IPS-15b (cell line): ENCODE results near the gene TSNAX.
"Not testable (repeated sequence)": the region's sequence is repeated elsewhere in the genome, so short reads cannot be mapped to it uniquely, and the experiment has no call there.

ENCODE experiments used
- H3K27me3 ChIP-seq: one replicate; pipeline ENCODE4 v1.6.1; 2013; ENCODE audit warnings: low read length; ENCODE audit not compliant: control insufficient read depth, insufficient read depth
- H3K36me3 ChIP-seq: one replicate; pipeline ENCODE4 v1.6.1; 2013; ENCODE audit warnings: low read length; ENCODE audit not compliant: control insufficient read depth, insufficient read depth
- H3K4me1 ChIP-seq: one replicate; pipeline ENCODE4 v1.6.1; 2013; ENCODE audit warnings: mild to moderate bottlenecking, low read length; ENCODE audit not compliant: control insufficient read depth, insufficient read depth
- H3K4me3 ChIP-seq: one replicate; pipeline ENCODE4 v1.5.1; 2013; ENCODE audit warnings: low read depth, low read length
- H3K9ac ChIP-seq: one replicate; pipeline ENCODE4 v1.6.1; 2013; ENCODE audit warnings: low read depth, mild to moderate bottlenecking, low read length
- H3K9me3 ChIP-seq: one replicate; pipeline ENCODE4 v1.6.1; 2013; ENCODE audit warnings: mild to moderate bottlenecking, low read length; ENCODE audit not compliant: control insufficient read depth, insufficient read depth

TSNAX gene

GRCh38 chr1:231593264-231593663 lies 64.8 kb downstream of the TSNAX start:
- not testable (repeated sequence) for H3K4me3 ChIP-seq, H3K4me1 ChIP-seq, H3K36me3 ChIP-seq, H3K9me3 ChIP-seq, H3K9ac ChIP-seq, H3K27me3 ChIP-seq

GRCh38 chr1:231594123-231594522 lies 65.7 kb downstream of the TSNAX start:
- no peaks in the 10 kb centered on the region for H3K27me3 ChIP-seq
- no peaks in the 10 kb centered on the region for H3K9me3 ChIP-seq
- H3K4me3 ChIP-seq, result no peak overlapping the region
- H3K4me1 ChIP-seq, result no peaks in the 10 kb centered on the region
- no peaks in the 10 kb centered on the region for H3K36me3 ChIP-seq
- no peak overlapping the region for H3K9ac ChIP-seq

GRCh38 chr1:231594749-231595148 lies 66.3 kb downstream of the TSNAX start:
- Histone ChIP-seq H3K4me3 (no peak overlapping the region), H3K4me1 (no peaks in the 10 kb centered on the region), H3K36me3 (no peaks in the 10 kb centered on the region), H3K27me3 (no peaks in the 10 kb centered on the region), H3K9me3 (no peaks in the 10 kb centered on the region), H3K9ac (no peak overlapping the region)

- no peaks in the 10 kb centered on the region for H3K27me3 ChIP-seq
- H3K9ac ChIP-seq, result no peak overlapping the region
- H3K9me3 ChIP-seq, result no peaks in the 10 kb centered on the region
Observed at GRCh38 chr1:231596337-231596791, 67.9 kb downstream of the TSNAX start.

GRCh38 chr1:231597971-231598370 lies 69.5 kb downstream of the TSNAX start:
- no peaks in the 10 kb centered on the region for H3K4me1 ChIP-seq
- H3K9ac ChIP-seq, result no peak overlapping the region
- H3K36me3 ChIP-seq, result no peaks in the 10 kb centered on the region
- H3K27me3 ChIP-seq, result no peaks in the 10 kb centered on the region
- no peak overlapping the region for H3K4me3 ChIP-seq
- no peaks in the 10 kb centered on the region for H3K9me3 ChIP-seq

More at GRCh38 chr1:231596337-231596791, 67.9 kb downstream of the TSNAX start:
- H3K36me3 ChIP-seq, result no peaks in the 10 kb centered on the region
- H3K4me1 ChIP-seq, result no peaks in the 10 kb centered on the region
- H3K4me3 ChIP-seq, result no peak overlapping the region

- Histone ChIP-seq H3K4me3 (no peak overlapping the region), H3K27me3 (no peaks in the 10 kb centered on the region), H3K36me3 (no peaks in the 10 kb centered on the region), H3K4me1 (no peaks in the 10 kb centered on the region), H3K9me3 (no peaks in the 10 kb centered on the region), H3K9ac (no peak overlapping the region)
Observed at GRCh38 chr1:231600458-231600976, 72.0 kb downstream of the TSNAX start.

GRCh38 chr1:231601824-231602672 lies 73.6 kb downstream of the TSNAX start:
- no peaks in the 10 kb centered on the region for H3K4me1 ChIP-seq
- H3K36me3 ChIP-seq, result no peaks in the 10 kb centered on the region
- no peaks in the 10 kb centered on the region for H3K9me3 ChIP-seq
- H3K9ac ChIP-seq, result no peak overlapping the region
- no peaks in the 10 kb centered on the region for H3K27me3 ChIP-seq
- no peak overlapping the region for H3K4me3 ChIP-seq

- no peak overlapping the region for H3K9ac ChIP-seq
- no peak overlapping the region for H3K4me3 ChIP-seq
- H3K36me3 ChIP-seq, result no peaks in the 10 kb centered on the region
- no peaks in the 10 kb centered on the region for H3K9me3 ChIP-seq
- no peaks in the 10 kb centered on the region for H3K27me3 ChIP-seq
- H3K4me1 ChIP-seq, result no peaks in the 10 kb centered on the region
Observed at GRCh38 chr1:231602673-231602984, 74.2 kb downstream of the TSNAX start.

GRCh38 chr1:231603598-231604275 lies 75.3 kb downstream of the TSNAX start:
- no peak overlapping the region for H3K9ac ChIP-seq
- no peaks in the 10 kb centered on the region for H3K27me3 ChIP-seq
- no peaks in the 10 kb centered on the region for H3K9me3 ChIP-seq
- no peaks in the 10 kb centered on the region for H3K36me3 ChIP-seq
- no peak overlapping the region for H3K4me3 ChIP-seq
- no peaks in the 10 kb centered on the region for H3K4me1 ChIP-seq

GRCh38 chr1:231604276-231604621 lies 75.8 kb downstream of the TSNAX start:
- Histone ChIP-seq H3K4me1 (no peaks in the 10 kb centered on the region), H3K4me3 (no peak overlapping the region), H3K27me3 (no peaks in the 10 kb centered on the region), H3K9ac (no peak overlapping the region), H3K9me3 (no peaks in the 10 kb centered on the region), H3K36me3 (no peaks in the 10 kb centered on the region)

GRCh38 chr1:231605149-231606100 lies 77.0 kb downstream of the TSNAX start:
- no peaks in the 10 kb centered on the region for H3K4me1 ChIP-seq
- H3K36me3 ChIP-seq, result no peaks in the 10 kb centered on the region
- H3K27me3 ChIP-seq, result no peaks in the 10 kb centered on the region
- H3K9me3 ChIP-seq, result no peaks in the 10 kb centered on the region
- H3K4me3 ChIP-seq, result no peak overlapping the region
- H3K9ac ChIP-seq, result no peak overlapping the region
